Ishikawa (cell line): ENCODE data around the gene GNAL.

ENCODE experiments used
- CEBPB ChIP-seq: IDR thresholded peaks from 2 replicates; pipeline ENCODE4 v1.6.1; 2012
- CREB1 ChIP-seq: IDR thresholded peaks from 2 replicates; pipeline ENCODE4 v1.6.1; 2012; ENCODE audit warnings: low read depth
- EGR1 ChIP-seq: IDR thresholded peaks from 2 replicates; pipeline ENCODE4 v1.6.1; 2012
- EP300 ChIP-seq: IDR thresholded peaks from 2 replicates; pipeline ENCODE4 v1.6.1; 2012; ENCODE audit warnings: borderline replicate concordance
- FOXM1 ChIP-seq: IDR thresholded peaks from 2 replicates; pipeline ENCODE4 v1.6.1; 2012; ENCODE audit warnings: low read depth, borderline replicate concordance
- MAX ChIP-seq: IDR thresholded peaks from 2 replicates; pipeline ENCODE4 v1.6.1; 2012
- NFIC ChIP-seq: IDR thresholded peaks from 2 replicates; pipeline ENCODE4 v1.6.1; 2012
- RAD21 ChIP-seq: IDR thresholded peaks from 2 replicates; pipeline ENCODE4 v1.6.1; 2012; ENCODE audit warnings: low read depth
- TAF1 ChIP-seq: IDR thresholded peaks from 2 replicates; pipeline ENCODE4 v1.6.1; 2012; ENCODE audit warnings: low read depth, mild to moderate bottlenecking
- TCF12 ChIP-seq: IDR thresholded peaks from 2 replicates; pipeline ENCODE4 v1.6.1; 2012; ENCODE audit warnings: low read depth
- TEAD4 ChIP-seq: IDR thresholded peaks from 2 replicates; pipeline ENCODE4 v1.6.1; 2012
- YY1 ChIP-seq: IDR thresholded peaks from 2 replicates; pipeline ENCODE4 v1.6.1; 2012; ENCODE audit warnings: low read depth
- ZBTB7A ChIP-seq: IDR thresholded peaks from 2 replicates; pipeline ENCODE4 v1.6.1; 2012; ENCODE audit warnings: low read depth
- TF ChIP-seq, protein P1 (sequence below): IDR thresholded peaks from 2 replicates; pipeline ENCODE4 v1.6.1; 2012; ENCODE audit warnings: low read depth, mild to moderate bottlenecking
- TF ChIP-seq, protein P2 (sequence below): IDR thresholded peaks from 2 replicates; pipeline ENCODE4 v1.6.1; 2012

Gene GNAL

GRCh38 chr18:11859903-11860407 is 170.9 kb downstream of the GNAL start:
- peak; percentile 45 for TF ChIP-seq YY1
- peak; percentile 50 for TF ChIP-seq CREB1
- TF ChIP-seq NFIC, result peak; percentile 95
- TF ChIP-seq EP300, result peak; percentile 99
- TF ChIP-seq MAX, result peak; percentile 66
- TF ChIP-seq, protein P1, sequence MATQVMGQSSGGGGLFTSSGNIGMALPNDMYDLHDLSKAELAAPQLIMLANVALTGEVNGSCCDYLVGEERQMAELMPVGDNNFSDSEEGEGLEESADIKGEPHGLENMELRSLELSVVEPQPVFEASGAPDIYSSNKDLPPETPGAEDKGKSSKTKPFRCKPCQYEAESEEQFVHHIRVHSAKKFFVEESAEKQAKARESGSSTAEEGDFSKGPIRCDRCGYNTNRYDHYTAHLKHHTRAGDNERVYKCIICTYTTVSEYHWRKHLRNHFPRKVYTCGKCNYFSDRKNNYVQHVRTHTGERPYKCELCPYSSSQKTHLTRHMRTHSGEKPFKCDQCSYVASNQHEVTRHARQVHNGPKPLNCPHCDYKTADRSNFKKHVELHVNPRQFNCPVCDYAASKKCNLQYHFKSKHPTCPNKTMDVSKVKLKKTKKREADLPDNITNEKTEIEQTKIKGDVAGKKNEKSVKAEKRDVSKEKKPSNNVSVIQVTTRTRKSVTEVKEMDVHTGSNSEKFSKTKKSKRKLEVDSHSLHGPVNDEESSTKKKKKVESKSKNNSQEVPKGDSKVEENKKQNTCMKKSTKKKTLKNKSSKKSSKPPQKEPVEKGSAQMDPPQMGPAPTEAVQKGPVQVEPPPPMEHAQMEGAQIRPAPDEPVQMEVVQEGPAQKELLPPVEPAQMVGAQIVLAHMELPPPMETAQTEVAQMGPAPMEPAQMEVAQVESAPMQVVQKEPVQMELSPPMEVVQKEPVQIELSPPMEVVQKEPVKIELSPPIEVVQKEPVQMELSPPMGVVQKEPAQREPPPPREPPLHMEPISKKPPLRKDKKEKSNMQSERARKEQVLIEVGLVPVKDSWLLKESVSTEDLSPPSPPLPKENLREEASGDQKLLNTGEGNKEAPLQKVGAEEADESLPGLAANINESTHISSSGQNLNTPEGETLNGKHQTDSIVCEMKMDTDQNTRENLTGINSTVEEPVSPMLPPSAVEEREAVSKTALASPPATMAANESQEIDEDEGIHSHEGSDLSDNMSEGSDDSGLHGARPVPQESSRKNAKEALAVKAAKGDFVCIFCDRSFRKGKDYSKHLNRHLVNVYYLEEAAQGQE, result no peak
- peak; percentile 91 for TF ChIP-seq CEBPB
- TF ChIP-seq EGR1, result peak; percentile 76
- no peak for TF ChIP-seq TAF1
- TF ChIP-seq, protein P2, sequence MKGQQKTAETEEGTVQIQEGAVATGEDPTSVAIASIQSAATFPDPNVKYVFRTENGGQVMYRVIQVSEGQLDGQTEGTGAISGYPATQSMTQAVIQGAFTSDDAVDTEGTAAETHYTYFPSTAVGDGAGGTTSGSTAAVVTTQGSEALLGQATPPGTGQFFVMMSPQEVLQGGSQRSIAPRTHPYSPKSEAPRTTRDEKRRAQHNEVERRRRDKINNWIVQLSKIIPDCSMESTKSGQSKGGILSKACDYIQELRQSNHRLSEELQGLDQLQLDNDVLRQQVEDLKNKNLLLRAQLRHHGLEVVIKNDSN, result 0 out of 2 replicates have a peak, but pooled peaks have one; percentile 15
- peak; percentile 95 for TF ChIP-seq TEAD4
- no peak for TF ChIP-seq RAD21
- TF ChIP-seq TCF12, result peak; percentile 100
- TF ChIP-seq FOXM1, result peak; percentile 97
- TF ChIP-seq ZBTB7A, result peak; percentile 30; the same call in 1 of the 2 replicates

GRCh38 chr18:11860594-11861450 is 171.8 kb downstream of the GNAL start:
- TF ChIP-seq EGR1 (no peak), CEBPB (no peak), CREB1 (no peak), YY1 (no peak)
- TF ChIP-seq, protein P2, result no peak
- TF ChIP-seq, protein P1, result no peak

DNA sequence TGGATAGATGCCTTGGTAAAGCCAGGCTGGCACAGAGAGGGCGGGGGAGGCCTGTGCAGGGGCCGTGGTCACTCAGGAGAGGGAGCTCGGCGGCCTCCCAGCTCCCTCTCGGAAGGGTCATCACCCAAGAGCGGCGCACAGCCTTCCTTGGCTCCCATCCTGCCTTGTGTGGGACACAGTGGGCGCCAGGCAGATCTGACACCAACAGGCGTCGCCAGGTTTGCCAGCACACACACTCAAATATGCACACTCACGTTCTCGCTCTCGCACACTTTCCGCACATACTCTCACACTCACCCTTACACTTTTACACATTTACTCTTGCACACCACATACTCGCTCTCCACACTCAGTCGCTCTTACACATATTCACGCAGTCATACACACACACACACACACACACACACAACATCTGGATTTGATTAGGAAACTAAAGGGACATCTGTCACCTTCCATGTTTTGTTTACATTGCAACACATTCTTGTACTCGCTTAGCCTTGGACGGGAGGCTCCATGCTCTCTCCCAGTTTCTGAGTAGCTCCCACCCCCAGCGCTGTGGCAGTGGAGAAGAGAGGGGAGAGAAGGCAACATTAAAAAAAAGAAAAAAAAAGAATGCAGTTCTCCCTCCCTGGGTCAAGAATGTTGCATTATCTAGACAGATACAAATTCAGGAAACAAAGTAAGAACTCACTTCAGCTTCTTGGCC is 172.7 kb downstream of the GNAL start:
- TF ChIP-seq TCF12 (no peak), FOXM1 (no peak), YY1 (no peak), EP300 (no peak), NFIC (no peak), MAX (no peak), CEBPB (no peak), EGR1 (no peak), RAD21 (no peak), CREB1 (no peak), TEAD4 (no peak), TAF1 (no peak), ZBTB7A (no peak)
- TF ChIP-seq, protein P2, result no peak
- TF ChIP-seq, protein P1, result no peak
